ENCODE results near the gene NGFR.

NGFR gene

DNA sequence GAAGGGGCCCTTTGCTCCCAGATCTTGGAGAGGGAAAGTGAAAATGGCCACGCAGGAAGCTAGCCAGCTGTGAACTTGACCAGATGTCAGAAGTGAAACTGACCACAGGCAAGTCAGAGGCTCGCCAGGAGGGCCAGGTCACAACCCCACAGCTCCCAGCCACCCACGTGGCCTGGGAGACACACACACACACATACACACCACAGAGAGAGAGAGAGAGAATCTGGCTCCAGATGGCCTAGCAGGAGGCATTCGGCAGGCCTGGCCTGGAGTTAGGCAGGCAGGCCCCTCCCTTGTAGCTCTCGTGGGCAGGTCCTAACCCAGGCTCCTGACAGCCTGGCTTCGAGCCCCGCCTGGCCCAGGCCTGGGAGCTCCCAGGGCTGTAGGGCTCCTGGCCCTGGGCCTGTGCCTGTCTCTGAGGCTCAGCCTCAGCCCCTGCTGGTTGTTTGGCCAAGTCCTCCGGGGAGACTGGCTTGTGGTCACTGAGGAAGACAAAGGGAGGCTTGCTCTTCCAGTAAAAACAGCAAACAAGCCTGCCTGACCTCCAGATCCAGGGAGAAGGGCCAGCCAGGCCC, 20.2 kb downstream of the NGFR start:
- no peak for DNase-seq (ENCODE audit: low read depth)

DNA sequence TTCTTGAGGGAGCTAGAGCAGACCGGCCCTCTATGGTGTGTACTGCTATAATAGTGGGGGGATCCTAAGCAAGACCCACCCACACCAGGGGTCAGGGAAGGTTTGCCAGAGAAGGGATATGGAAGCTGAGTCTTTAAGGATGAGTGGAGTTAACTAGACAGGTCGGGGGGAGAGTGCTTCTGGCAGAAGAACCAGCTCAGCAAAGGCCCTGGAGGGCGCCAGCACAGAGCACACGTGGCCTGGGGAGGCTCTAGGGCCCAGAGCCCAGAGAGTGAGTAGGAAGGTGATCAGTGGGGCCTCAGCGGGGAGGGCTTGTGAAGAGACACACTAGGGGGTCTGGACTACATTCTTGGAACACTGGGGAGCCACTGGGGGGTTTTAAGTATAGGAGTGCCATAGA, 21.1 kb downstream of the NGFR start:
- DNase-seq (ENCODE audit: low read depth) = no peak

DNA sequence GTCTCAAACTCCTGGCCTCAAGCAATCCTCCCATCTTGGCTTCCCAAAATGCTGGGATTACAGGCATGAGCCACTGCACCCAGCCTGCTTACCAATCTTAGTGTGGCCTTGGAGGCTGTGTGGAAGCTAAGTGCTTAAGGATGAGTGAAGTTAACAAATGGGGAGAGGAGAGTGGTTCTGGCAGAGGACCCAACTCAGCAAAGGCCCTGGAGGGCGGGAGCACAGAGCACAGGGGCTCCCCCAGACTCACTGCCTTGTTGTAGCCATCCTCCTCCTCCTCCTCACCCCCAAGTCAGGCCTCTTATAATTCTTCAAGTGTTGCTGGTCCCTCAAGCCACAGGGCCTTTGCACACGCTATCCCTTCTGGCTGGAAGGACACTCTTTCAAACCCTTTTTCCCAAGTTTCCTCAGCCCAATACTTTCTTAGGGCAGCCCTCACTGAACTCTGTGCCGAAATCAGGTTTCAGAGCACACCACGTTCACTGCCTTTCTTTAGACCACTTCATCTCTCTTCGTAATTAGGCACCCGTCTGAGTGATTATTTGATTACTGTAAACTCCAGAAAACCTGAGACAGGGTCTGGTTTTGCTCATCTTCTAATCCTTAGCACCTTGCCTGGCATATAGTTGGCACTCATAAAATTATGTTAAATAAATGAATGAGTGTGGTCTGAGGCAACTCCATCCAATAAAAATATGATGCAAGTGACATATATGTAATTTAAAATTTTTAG, 23.4 kb downstream of the NGFR start:
- DNase-seq (ENCODE audit: low read depth) = no peak

DNA sequence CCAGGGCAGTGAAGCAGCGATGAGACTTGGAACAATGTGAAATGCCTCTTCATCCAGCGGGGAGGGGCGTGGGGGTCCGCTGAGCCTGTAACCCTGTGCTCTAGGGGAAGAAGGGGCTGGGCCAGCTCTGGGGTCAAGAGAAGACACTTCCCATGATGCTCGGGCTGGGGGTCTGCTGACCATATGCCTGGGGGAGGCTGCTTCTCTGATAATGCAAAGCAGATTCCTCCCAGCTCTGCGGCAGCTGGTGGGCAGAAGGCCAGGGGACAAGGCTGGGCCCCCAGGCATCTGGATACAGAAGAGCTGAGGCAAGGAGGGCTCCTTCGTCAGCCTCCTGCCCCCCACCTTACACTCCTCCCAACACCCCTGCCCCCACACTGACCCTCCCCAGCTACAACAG, 24.7 kb downstream of the NGFR start:
- DNase-seq (ENCODE audit: low read depth) = no peak

DNA sequence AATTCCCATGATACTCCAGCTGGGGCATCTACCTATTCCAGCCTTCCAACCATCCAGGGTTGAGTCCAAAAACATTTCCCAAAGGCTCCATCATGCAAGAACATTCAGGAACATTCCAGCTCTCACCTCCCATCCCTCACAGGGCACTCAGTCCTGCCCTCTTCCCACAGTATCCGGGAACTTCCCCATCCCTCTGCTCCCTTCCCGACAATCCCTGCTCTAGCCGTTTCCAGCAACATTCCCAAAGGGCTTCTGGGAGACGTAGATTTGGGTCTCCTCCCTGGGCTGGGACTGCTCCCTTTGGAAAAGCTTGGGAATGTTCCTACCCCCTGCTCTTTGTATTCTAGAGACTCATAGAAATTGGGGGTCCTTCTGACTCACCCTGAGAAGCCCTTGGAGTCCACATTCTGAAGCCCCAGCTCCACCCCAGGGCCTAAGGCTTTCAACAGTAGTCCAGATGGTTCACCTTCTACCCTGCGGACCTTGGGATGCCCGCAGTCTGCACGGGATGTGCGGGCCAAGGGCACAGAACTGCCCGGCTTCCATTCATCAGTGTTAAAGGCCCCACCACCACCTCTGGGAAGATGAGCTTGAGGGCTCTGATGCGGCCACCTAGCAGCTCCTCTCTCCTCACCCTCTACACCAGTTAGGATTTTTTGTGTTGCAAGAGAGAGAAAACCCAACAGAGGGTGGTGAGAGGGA, 25.4 kb downstream of the NGFR start:
- no peak for DNase-seq (ENCODE audit: low read depth)

DNA sequence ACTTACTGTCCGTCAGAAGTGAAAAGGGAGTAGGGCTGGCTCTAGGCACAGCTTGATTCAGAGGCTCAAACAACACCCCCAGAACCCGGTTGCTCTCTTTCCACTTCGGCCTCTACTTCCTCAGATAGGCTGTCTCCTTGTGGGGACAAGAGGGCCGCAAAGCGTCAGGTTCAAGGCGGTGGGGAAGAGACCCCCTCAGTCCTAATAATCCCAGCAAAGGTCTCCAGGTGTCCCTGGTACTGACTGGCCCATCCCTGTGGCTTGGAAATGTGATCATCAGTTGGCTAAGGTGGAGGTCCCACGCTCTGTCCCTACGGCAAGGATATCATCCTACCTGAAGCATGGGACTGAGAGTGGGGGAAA, 26.0 kb downstream of the NGFR start:
- DNase-seq (ENCODE audit: low read depth) = no peak

DNA sequence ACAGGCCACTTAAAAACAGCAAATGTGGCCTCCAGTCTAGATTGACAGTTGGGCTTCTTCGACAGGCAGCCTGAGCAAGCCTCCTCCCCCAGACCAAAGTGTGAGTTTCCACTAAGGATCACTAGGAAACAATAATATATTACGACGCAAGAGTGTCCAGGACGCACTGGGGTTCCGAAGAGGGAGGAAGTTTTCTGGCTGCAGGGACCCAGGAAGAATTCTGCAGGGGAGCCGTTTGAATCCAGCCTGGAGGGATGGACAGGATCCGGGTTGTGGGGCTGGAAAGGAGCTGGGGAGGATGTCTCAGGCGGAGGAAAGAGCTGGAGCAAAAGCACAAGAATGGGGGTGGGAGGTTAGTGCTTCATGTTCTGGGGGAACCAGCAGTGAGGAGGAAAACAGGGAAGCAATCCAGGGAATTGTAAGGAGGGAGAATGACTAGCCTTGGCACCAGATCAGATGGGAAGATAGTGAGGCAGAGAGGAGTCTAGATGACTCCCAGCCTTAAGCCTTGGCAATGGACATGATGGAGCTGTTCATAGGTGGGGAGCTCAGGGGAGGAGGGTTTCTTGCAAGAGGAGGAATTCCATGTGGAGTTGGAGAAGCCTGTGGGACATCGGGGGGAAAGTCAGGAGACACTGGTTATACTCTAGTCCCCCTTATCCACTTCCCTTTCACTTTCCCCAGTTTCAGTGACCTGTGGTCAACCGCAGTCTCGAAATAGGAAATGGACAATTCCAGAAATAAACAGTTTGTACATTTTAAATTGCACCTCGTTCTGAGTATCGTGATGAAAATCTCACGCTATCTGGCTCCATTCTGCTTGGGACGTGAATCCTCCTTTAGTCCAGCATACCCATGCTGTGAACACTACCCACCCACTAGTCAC, 26.6 kb downstream of the NGFR start:
- DNase-seq (ENCODE audit: low read depth) = no peak

DNA sequence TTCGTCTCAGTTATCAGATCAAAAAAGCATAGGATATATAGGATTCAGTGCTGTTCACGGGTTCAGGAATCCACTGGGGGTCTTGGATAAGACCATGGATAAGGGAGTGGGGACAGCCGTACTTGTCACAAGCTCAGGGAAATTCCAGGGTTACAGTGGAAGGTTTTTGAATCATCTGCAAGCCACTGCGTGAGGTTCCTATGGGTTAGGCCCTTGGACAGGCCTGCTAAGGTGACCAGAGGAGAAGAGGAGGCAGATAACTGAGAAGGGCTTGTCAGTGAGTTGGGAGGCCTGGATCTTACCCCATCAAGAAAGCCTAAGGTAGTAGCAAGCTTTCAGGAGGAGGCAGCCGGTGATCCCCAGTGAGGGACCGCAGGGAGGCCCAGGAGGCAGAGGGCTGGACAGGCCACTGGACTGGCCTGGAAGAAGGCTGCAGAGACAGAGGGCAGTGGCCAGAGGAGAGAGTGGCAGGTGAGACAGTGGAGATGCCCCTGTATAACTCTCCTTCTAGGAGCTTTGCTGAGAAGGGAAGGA, 27.3 kb downstream of the NGFR start:
- DNase-seq (ENCODE audit: low read depth) = no peak

DNA sequence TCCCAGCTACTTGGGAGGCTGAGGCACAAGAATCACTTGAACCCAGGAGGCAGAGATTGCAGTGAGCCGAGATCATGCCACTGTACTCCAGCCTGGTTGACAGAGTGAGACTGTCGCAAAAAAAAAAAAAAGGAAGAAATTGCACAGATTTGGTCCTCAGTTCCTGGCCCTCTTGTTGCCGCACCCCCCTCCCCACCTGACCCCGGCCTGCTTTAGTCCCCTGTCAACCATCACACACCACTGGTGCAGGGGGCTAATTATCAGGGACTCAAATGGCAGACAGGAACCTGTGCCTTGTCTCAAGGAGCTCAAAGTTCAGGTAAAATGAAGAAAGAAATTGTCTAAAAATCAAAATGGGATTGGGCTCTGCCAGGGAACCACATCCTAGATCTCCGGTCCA, 28.1 kb downstream of the NGFR start:
- no peak for DNase-seq (ENCODE audit: low read depth)

DNA sequence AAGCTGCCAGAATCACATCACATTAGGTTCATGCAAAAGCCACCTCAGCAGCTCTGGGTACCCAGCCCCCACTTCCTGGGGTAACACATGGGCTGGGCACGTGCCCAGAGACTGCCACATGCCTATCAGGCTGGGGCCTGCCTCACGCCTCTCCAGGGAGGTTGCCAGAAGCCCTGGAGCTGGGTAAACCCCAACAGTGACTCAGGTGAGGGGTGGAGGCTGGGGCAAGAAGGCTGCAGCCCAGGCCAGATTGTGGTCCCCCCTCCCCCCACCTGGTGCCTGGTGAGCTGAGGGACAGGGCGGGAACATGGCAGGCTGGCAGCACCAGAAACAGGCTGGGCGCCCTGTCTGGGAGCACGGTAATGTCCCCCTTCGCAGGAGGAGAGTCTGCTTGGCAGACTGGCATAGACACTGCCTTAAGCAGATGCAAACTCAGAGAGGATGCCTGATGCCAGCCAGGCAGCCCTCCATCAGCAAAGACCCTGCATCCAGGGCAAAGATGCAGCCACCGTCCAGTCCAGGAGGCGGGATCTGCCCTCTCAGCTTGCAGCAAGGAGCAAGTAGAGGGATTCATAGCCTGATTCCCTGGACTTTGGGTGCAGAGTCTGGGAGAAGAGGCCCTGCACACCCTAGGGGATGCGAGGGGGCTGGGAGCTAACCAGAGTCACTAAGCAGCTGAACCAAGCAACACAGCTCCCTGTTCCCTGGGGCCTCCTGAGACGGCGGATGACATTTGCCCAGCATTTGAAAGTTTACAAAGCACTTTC, 28.8 kb downstream of the NGFR start:
- no peak for DNase-seq (ENCODE audit: low read depth)

DNA sequence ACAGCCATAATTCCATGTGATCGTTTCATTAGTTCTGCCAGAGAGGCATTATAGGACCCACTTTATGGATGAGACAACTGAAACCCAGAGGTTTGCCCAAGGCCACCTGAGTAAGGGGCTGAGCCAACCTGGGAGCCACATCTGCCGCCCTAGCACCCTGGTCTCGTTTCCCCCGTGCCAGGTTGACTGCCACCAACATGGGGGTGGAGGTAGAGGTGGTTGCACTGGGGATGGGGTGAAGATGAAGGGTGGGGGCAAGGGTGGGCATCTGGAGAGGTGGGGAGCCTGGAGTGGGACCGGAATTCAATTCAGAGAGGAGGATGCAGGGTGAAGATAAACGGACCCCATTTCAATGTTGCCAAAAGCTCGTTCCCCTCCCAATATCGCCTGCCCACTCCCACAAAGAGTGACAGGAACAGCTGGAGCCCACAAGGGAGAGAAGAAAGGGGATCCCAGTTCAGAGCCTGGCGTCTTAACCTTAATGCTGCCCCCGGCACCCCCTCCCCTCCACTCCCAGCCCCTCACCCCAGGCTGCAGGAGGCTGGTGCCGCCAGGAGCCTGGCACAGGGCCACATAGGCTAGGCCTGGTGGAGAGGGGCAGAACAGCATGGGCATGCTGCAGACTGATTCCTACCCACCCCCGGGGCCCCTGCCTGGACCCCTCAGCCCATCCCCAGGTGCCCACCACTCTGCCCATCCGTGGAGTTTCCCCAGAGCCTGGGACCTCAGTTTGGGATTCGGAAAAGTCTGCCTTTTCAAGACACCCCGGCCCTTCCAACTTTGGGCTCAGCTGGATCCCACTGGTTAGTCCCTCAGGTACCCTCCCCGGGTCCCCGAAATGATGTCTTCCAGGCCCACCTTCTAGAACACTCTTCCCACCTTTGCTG, 29.6 kb downstream of the NGFR start:
- no peak for DNase-seq (ENCODE audit: low read depth)

DNA sequence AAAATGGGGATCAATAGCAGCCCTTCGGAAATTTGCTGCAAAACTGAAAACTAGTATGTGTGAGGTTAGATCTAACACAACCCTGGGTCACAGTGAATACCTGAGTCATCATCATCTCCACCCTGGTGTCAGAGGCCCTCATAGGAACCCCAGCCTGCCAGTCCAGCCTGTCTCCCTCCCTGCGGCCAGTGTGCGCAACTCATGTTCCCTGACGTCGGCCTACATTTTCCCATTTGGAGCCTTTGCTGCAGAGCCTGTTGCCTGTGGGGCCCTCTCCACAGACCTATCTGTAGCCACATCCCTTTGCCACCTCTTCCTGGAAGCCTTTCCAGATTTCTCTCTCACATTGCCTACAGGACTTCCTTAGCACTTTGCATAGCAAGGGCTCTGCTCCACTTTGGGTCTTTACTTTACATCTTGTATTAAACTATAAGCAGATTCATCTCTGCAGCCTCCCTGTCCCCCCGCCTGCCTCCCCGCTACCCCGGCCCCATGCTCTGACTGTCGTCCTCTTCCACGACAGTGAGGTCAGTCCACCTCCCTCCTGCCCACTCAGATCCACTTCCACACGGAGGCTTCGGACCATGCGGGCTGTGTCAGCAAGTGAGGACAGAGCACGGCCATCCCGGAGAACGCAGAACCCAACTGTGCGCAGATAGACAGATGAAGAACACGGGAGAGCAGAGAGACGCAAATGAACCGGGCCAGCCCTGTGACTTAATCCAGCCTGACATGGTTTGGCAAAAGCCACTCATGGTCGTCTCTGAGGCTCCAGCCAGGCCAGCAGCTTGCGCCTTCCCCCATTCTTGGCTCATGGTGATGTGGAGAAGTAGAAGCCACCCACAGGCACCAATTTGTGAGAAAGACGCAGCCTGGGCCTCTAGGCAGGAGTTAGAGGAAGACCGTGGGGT, 31.0 kb downstream of the NGFR start:
- no peak for DNase-seq (ENCODE audit: low read depth)

DNA sequence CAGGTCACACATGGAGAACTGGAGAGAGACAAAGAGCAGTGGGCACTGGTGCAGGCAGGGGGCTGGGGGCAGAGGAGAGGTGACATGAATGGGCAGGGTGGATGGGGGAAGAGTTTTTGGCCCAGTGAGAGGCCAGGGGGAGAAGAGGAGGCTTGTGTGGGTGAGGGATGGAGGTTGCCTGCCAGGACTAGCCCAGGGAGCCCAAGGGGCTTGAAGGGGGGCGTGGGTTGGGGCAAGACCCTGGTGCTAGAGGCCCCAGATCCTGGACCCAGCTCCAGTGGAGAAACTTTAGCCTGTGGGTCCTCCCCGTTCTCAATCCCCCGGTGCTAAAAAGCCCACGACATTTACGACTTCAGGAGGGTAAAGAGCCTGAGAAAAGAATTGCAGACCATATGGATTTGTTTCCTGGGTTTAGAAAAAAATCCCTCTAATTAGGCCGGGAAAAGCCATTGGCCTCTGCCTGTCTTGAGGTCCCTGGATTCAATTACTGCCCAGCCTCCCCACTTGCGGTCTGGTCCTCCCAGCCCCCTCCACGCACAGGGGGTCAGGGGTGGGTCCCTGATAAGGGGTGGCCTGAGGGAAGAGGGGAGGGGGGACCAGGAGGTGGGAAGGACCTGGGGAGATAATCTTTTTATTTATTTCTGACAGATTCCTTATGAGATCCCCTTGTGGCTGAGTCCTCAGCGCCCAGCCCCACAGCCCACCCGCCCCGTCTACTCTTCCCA, 33.0 kb downstream of the NGFR start:
- no peak for DNase-seq (ENCODE audit: low read depth)

DNA sequence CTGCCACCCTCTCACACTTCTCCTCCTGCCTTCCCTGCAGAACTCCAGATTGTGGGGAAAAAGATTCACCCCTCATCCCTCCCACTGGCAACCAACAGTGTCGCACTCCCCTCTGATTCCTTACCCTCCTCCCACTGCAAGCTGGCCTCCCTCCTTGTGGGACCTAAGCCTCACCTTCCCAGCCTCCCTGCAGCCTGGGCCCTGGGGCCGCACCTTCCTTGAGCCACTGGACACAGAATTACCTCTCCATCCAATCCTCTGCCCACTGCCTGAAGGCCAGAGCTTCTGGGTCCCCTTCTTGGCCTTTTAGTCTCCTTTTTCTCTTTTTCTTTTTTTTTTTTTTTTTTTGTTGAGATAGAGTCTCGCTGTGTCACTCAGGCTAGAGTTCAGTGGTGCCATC, 33.9 kb downstream of the NGFR start:
- no peak for DNase-seq (ENCODE audit: low read depth)

DNA sequence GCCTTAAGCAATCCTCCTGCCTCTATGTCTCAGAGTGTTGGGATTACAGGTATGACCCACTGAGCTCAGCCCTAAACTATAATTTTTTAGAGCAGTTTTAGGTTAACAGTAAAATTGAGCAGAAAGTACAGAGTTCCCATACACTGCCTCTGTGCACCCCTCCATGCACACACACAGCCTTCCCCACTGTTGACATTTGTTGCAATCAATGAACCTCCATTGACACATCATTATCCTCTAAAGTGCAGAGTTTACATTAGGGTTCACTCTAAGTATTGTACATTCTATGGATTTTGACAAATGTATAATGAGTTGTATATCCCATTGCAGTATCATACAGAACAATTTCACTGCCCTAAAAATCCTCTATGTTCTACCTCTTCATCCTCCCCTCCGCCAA, 35.0 kb downstream of the NGFR start:
- no peak for DNase-seq (ENCODE audit: low read depth)

DNA sequence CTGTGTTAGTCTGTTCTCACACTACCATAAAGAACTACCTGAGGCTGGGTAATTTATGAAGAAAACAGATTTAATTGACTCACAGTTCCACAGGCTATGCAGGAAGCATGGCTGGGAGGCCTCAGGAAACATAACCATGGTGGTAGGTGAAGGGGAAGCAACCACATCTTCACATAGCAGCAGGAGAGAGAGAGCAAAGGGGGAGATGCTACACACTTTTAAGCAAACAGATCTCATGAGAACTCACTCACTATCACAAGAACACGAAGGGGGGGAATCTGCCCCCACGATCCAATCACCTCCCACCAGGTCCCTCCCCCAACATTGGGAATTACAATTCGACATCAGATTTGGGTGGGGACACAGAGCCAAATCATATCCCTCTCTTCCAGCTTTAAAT, 48.8 kb downstream of the NGFR start:
- DNase-seq (ENCODE audit: low read depth) = no peak

DNA sequence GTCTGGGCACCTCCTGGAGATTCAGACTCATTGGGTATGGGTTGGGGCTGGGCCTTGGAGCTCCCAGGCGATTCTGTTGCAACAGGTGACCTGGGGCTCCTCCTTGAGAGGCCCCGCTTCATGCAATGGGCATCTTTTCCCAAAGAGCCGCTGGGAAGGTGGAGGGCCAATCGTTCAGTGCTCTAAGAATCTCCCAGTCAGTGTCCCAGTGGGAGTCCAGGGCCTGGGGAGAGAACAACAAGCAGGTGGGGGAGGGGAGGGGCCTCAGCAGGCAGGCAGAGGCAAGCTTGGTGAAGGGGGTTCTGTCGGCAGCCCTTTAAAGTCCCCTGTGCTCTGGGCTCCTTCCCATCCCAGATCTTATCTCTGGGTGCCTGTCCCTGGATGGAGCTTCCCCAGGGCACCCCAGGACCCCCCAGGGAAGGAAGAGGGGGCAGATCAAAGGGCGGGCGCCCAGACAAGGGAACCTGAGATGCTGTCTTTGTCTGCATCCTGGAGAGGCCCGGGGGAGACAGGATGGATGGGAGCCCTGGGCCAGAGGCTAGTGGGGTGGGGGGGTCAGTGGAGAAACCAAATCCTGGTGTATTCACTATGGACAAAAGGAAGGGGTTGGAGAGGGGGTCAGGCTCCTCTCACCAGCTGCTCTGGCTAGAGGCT, 50.0 kb downstream of the NGFR start:
- DNase-seq (ENCODE audit: low read depth) = no peak

DNA sequence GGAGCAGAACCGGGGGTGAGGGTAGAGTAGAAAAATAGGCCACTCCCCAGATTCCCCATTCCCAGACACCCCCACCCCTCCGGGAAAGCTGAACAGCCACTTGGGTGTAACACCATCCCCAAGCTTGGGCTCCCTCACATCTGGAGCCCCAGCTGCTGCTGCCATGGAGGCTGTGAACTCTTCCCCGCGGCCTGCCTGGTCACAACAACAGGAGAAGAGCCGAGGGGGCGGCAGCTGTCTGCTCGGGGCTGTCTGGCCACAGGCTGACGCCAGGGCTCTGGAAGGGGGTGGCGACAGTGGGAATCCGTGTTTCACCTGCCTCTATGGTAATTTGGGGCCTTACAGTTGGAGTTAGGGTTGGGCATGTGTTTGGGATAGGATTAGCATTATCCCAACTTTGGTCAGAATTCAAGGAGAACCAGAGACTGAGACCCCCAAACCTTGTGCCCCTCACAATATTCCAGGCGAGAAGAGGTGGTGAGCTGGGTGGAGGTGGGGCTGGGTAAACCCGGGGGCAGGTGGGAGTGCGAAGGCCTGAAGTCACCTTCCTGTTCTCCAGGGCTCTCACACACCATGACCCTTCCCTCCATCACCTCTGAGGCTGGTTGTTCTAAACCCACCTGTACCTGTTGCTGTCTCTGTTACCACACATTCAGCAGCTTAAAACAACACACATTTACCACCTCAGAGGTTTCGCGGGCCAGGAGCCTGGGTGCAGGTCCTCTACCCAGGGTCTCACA, 50.9 kb downstream of the NGFR start:
- DNase-seq (ENCODE audit: low read depth) = no peak
